Peyer's patch (tissue), 4 donors: ENCODE data around the gene SLC4A2. TPM values are rescaled to one million over a fixed set of nuclear protein-coding genes. Genes with fewer than 3 reads are reported as not detected.

Experiments used
- DNase-seq, 3 donors: peaks; one replicate each; pipeline ENCODE4 v3.0.0-alpha.2; 2017 to 2019
- H3K27ac ChIP-seq, 4 donors: fragments of 200-600 bp; sonication (generic); one replicate each; pipeline ENCODE4 v1.5.1; 2016 to 2019
- H3K27me3 ChIP-seq, 2 donors: fragments of 200-600 bp; sonication (generic); one replicate each; pipeline ENCODE4 v1.5.1; 2019
- H3K36me3 ChIP-seq, 3 donors: fragments of 200-600 bp; sonication (generic); one replicate each; pipeline ENCODE4 v1.5.1; 2016 to 2019
- H3K4me1 ChIP-seq, 4 donors: fragments of 200-600 bp; sonication (generic); one replicate each; pipeline ENCODE4 v1.5.1; 2016 to 2019
- H3K4me3 ChIP-seq, 4 donors: fragments of 200-600 bp; sonication (generic); 1 replicate in 3 of 4; 2 replicates in 1 of 4; pipeline ENCODE4 v1.5.1; 2016 to 2019; ENCODE audit warnings: mild to moderate bottlenecking in 1 of 4
- H3K9me3 ChIP-seq, 4 donors: fragments of 200-600 bp; sonication (generic); one replicate each; pipeline ENCODE4 v1.5.1; 2016 to 2019; ENCODE audit warnings: mild to moderate bottlenecking in 1 of 4
- POLR2A ChIP-seq, 2 donors: fragments of 450-650 bp; IDR thresholded peaks; one replicate each; pipeline ENCODE4 v1.5.1; 2017; ENCODE audit warnings: antibody characterized with exemption in 2 of 2, mild to moderate bottlenecking in 2 of 2, moderate library complexity in 2 of 2
- total RNA-seq, 4 donors: library from RNA; depleted of rRNA; stranded (reverse); fragments of >200 nt; gene quantifications; one replicate each; pipeline ENCODE4 v1.1.0, GENCODE V29; 2016
- TF ChIP-seq, protein P1 (sequence below), 6 experiments: fragments of 450-650 bp in 4 of 6; fragments of 200-600 bp in 2 of 6; sonication (generic) in 1 of 6; IDR thresholded peaks; one replicate each; pipeline ENCODE4 v1.5.1; 2017 to 2019; ENCODE audit warnings: antibody characterized with exemption in 6 of 6, mild to moderate bottlenecking in 3 of 6, moderate library complexity in 1 of 6

Gene SLC4A2
- total RNA-seq, 4 donors from 2014 or later, result 101 to 143 (median 121) TPM

DNA sequence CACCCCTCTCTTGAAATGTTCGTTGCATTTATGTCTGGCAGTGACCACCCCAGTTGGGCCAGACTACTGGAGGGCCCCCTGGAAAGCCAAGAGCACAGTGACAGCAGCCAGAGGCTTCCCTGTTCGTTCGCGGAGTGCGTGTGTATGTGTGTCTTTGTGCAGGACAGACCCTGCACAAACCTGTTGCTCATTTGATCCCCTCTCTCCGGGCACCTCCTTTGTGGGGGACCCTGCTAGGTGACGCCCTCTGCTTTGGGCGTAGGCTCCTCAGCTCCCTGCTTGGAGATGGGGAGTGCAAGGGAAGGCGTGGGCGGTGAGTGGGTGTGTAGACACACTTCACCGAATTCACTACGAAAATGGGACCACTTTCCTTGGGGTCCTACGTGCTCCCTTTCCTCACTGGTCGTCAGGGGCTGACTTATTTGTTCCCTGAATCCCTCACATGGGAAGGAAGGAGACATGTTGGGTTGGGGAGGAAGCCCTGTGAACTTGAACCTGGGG, 65.6 kb downstream of the SLC4A2 start:
- peaks cover 0 to 28% (median 0%) of the 10 kb centered on the region in 4 donors for H3K4me1 ChIP-seq
- no peak overlapping the region for H3K27ac ChIP-seq
- H3K27me3 ChIP-seq, result no peaks in the 10 kb centered on the region
- no peak for DNase-seq
- TF ChIP-seq, protein P1, sequence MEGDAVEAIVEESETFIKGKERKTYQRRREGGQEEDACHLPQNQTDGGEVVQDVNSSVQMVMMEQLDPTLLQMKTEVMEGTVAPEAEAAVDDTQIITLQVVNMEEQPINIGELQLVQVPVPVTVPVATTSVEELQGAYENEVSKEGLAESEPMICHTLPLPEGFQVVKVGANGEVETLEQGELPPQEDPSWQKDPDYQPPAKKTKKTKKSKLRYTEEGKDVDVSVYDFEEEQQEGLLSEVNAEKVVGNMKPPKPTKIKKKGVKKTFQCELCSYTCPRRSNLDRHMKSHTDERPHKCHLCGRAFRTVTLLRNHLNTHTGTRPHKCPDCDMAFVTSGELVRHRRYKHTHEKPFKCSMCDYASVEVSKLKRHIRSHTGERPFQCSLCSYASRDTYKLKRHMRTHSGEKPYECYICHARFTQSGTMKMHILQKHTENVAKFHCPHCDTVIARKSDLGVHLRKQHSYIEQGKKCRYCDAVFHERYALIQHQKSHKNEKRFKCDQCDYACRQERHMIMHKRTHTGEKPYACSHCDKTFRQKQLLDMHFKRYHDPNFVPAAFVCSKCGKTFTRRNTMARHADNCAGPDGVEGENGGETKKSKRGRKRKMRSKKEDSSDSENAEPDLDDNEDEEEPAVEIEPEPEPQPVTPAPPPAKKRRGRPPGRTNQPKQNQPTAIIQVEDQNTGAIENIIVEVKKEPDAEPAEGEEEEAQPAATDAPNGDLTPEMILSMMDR (IDR thresholded peaks at IDR 0.05), result no peak
- TF ChIP-seq POLR2A (IDR thresholded peaks at IDR 0.05), result no peak
- peaks cover 0 to 62% (median 0%) of the 10 kb centered on the region in 3 donors for H3K36me3 ChIP-seq
- H3K9me3 ChIP-seq, result no peaks in the 10 kb centered on the region
- peak overlapping the region in 1 of 4 donors; percentile 50 for H3K4me3 ChIP-seq

DNA sequence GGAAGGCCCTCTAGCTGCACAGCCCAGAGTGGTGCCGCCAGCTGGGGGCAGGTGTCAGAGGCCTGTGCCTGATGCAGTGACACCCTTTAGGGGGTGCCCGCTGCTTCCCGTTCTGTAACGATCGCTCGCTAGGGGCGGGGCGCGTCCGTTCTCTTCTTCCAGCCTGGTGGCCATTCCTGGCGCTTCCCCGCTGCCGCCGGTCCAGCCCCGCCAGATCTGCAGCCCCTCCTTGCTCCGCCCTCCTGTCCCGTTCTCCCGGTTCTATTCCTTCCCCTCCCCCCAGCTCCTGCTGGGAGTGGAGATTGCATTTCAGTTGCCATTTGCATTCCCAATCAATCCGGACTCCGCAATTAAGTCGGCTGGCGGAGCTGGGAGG, 66.1 kb downstream of the SLC4A2 start:
- H3K4me1 ChIP-seq, result peaks cover 0 to 28% (median 0%) of the 10 kb centered on the region in 4 donors
- no peaks in the 10 kb centered on the region for H3K27me3 ChIP-seq
- peak overlapping the region in 2 of 4 donors; percentile 46 to 50 for H3K4me3 ChIP-seq
- DNase-seq, result peak in 1 of 3 donors; percentile 69
- H3K27ac ChIP-seq, result peak overlapping the region in 1 of 4 donors; percentile 32
- TF ChIP-seq POLR2A (IDR thresholded peaks at IDR 0.05), result no peak
- TF ChIP-seq, protein P1 (IDR thresholded peaks at IDR 0.05), result peak in 3 of 6 experiments; percentile 11 to 12 (median 11)
- H3K36me3 ChIP-seq, result peaks cover 0 to 62% (median 0%) of the 10 kb centered on the region in 3 donors
- no peaks in the 10 kb centered on the region for H3K9me3 ChIP-seq

DNA sequence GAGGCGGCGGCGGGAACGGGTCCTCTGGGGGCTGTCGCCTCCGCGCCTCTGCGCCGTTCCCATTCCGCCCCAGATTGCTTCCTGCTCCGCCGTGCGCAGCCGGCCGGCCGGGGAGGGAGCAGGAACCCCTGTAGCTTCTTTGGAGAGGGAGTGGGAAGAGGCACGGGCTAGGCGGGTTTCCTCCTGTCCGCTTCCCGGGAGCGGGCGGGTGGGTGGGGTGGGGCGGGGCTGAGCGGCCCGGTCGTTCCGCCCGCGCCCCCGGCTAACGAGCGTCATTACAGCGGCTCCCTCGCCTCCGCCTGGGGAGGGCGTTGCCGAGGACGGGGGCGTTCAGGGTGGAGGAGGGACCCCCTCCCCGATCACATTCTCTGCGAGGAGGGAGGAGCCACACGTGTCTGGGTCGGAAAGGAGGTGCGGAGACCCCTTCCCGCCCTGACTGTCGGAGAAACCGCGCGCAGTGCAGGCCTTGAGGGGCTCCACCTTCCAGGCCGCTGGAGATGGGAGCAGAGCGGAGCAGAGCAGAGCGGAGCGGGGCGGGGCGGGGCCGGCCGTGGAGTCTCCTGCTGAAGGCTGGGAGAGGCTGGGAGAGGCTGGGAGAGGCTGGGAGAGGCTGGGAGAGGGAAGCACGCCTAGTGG, 66.6 kb downstream of the SLC4A2 start:
- H3K9me3 ChIP-seq, result no peaks in the 10 kb centered on the region
- peaks cover 0 to 28% (median 0%) of the 10 kb centered on the region in 4 donors for H3K4me1 ChIP-seq
- H3K36me3 ChIP-seq, result peaks cover 0 to 62% (median 0%) of the 10 kb centered on the region in 3 donors
- peak overlapping the region in 2 of 4 donors; percentile 46 to 50 for H3K4me3 ChIP-seq
- DNase-seq, result peak in 1 of 3 donors; percentile 67
- H3K27me3 ChIP-seq, result no peaks in the 10 kb centered on the region
- no peak for TF ChIP-seq POLR2A (IDR thresholded peaks at IDR 0.05)
- peak overlapping the region in 1 of 4 donors; percentile 32 for H3K27ac ChIP-seq

Other genes with a start within 250 kb of the SLC4A2 start
- 1,000 to 10,000 TPM in 2 of 4 donors, 100 to 1,000 TPM in 1, 1 to 10 TPM in 1; 9.1 to 1,314 (median 833) TPM for gene AOC1, start 207.1 kb upstream of the SLC4A2 start, total RNA-seq
- gene KCNH2, start 81.3 kb upstream of the SLC4A2 start, total RNA-seq, result 1 to 10 TPM; 2.4 to 8.5 (median 3.4) TPM
- 10 to 100 TPM in 1 of 4 donors, 1 to 10 TPM in 3; 1.2 to 18.2 (median 5.4) TPM for gene NOS3, start 68.6 kb upstream of the SLC4A2 start, total RNA-seq
- gene ATG9B, start 35.1 kb upstream of the SLC4A2 start, total RNA-seq, result under 1 TPM in 2 of 4 donors, not detected in 2; 0.27 to 0.28 TPM
- 10 to 100 TPM; 23.1 to 79.7 (median 42.7) TPM for gene ABCB8, start 31.1 kb upstream of the SLC4A2 start, total RNA-seq
- gene ASIC3, start 11.1 kb upstream of the SLC4A2 start, total RNA-seq, result 10 to 100 TPM in 1 of 4 donors, 1 to 10 TPM in 3; 2.5 to 10.7 (median 5.0) TPM
- 10 to 100 TPM in 3 of 4 donors, 1 to 10 TPM in 1; 6.9 to 15.4 (median 13.8) TPM for gene CDK5, start 1.7 kb upstream of the SLC4A2 start, total RNA-seq
- 100 to 1,000 TPM in 3 of 4 donors, 10 to 100 TPM in 1; 99.0 to 239 (median 158) TPM for gene FASTK, start 21.2 kb downstream of the SLC4A2 start, total RNA-seq
- 100 to 1,000 TPM in 2 of 4 donors, 10 to 100 TPM in 2; 38.0 to 113 (median 100) TPM for gene TMUB1, start 23.9 kb downstream of the SLC4A2 start, total RNA-seq
- gene AGAP3, start 26.9 kb downstream of the SLC4A2 start, total RNA-seq, result 100 to 1,000 TPM in 2 of 4 donors, 10 to 100 TPM in 2; 91.6 to 123 (median 101) TPM
- not detected for gene GBX1, start 108.1 kb downstream of the SLC4A2 start, total RNA-seq
- not detected for gene ASB10, start 127.7 kb downstream of the SLC4A2 start, total RNA-seq
- gene H2BK1, start 150.9 kb downstream of the SLC4A2 start, total RNA-seq, result not detected
- 10 to 100 TPM; 20.7 to 29.7 (median 26.4) TPM for gene ABCF2, start 167.6 kb downstream of the SLC4A2 start, total RNA-seq
- 10 to 100 TPM; 31.4 to 50.2 (median 43.2) TPM for gene CHPF2, start 172.9 kb downstream of the SLC4A2 start, total RNA-seq
- gene SMARCD3, start 189.1 kb downstream of the SLC4A2 start, total RNA-seq, result 10 to 100 TPM in 3 of 4 donors, 1 to 10 TPM in 1; 1.2 to 61.1 (median 18.3) TPM